HG02943 (cell line): ENCODE measurements around the gene SKA2.
A peak's percentile ranks its signal among the peaks of the same experiment; 100 is the strongest.
"Not testable (repeated sequence)": the region's sequence is repeated elsewhere in the genome, so short reads cannot be mapped to it uniquely, and the experiment has no call there.

Source experiments
- ATAC-seq: cut with Tn5 transposase; IDR thresholded peaks from one replicate; pipeline ENCODE4 v1.9.1; 2021; ENCODE audit warnings: mild to moderate bottlenecking, low read depth, moderate library complexity; ENCODE audit not compliant: unreplicated experiment

Gene SKA2

GRCh38 chr17:59154721-59155438 lies at the start of gene SKA2:
SKA2 (minus strand) TSS chr17:59155186; CDS start chr17:59155163, 23 bp downstream.
- ATAC-seq: peak; percentile 82

GRCh38 chr17:59202320-59202719 lies 47.3 kb upstream of the SKA2 start:
- ATAC-seq: no peak

- no peak for ATAC-seq
These were observed 44.4 kb upstream of the SKA2 start for GRCh38 chr17:59199398-59199797.

- no peak for ATAC-seq
These were observed 38.4 kb upstream of the SKA2 start for GRCh38 chr17:59193336-59193862.

GRCh38 chr17:59190806-59191205 lies 35.8 kb upstream of the SKA2 start:
- ATAC-seq: no peak

GRCh38 chr17:59186850-59187249 lies 31.9 kb upstream of the SKA2 start:
- ATAC-seq: no peak

- ATAC-seq: no peak
These were observed 31.0 kb upstream of the SKA2 start for GRCh38 chr17:59185997-59186396.

GRCh38 chr17:59181481-59181880 lies 26.5 kb upstream of the SKA2 start:
- ATAC-seq: no peak

- no peak for ATAC-seq
These were observed 25.6 kb upstream of the SKA2 start for GRCh38 chr17:59180626-59181025.

GRCh38 chr17:59179601-59180000 lies 24.6 kb upstream of the SKA2 start:
- not testable (repeated sequence) for ATAC-seq

- ATAC-seq: no peak
These were observed 23.4 kb upstream of the SKA2 start for GRCh38 chr17:59178266-59178985.

- ATAC-seq: no peak
These were observed 20.1 kb upstream of the SKA2 start for GRCh38 chr17:59175076-59175475.

- no peak for ATAC-seq
These were observed 19.7 kb upstream of the SKA2 start for GRCh38 chr17:59174671-59175070.

- no peak for ATAC-seq
These were observed 17.5 kb upstream of the SKA2 start for GRCh38 chr17:59172436-59173004.

GRCh38 chr17:59167571-59168001 lies 12.6 kb upstream of the SKA2 start:
- ATAC-seq: no peak

GRCh38 chr17:59165933-59166342 lies 11.0 kb upstream of the SKA2 start:
- ATAC-seq: no peak

GRCh38 chr17:59161477-59161876 lies 6.5 kb upstream of the SKA2 start:
- ATAC-seq: no peak

GRCh38 chr17:59160157-59161025 lies 5.4 kb upstream of the SKA2 start:
- no peak for ATAC-seq

GRCh38 chr17:59155439-59156177 lies 622 bp upstream of the SKA2 start, which contains the start of gene PRR11:
PRR11 (plus strand) TSS chr17:59155746; CDS start chr17:59169753, 14,007 bp downstream.
- peak; percentile 84 for ATAC-seq

- no peak for ATAC-seq
These were observed 680 bp downstream of the SKA2 start for GRCh38 chr17:59154292-59154720.
